ENCODE data around the gene AKR7A2.

Gene AKR7A2

DNA sequence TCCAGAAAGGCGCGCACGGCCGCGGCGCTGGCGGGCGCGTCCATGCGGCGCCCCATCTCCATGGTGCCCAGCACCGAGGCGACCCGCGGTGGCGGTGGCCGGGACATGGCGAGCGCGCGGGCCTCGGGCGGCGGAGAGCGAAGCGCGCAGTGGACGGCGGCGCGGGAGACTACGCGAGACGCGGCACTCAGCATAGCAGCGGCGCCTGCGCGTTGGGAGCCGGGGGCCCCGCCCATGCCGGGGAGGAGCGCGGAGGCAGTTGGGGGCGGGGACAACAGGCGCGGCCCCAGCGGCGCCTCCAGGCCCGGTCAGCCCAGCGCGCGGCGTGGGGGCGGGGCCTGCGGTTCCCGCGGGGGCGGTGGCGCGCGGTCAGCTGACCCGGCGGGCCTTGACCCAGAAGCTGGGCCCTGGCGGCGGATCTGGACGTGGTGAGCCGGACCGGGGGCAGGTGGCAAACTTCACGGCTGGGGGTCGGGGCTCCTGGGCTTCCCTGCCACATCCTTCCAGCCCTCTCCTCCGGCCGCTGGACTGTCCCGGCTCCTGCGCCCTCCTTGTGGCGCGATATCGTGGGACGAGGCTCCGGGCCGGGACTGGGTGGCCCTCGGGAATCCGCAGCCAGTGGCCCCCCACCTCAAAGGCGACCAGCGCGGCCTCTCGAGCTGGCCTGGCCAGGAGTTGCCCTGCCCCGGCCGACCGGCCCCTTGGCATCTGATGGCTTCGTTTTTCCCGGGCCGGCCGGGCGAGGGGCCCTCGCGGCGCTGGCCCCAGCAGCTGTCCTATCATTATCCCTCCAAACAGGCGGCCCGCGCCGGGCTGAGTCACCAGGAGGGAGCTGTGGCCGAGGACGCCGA is at the start of gene AKR7A2, which contains the start of gene SLC66A1:
Gene AKR7A2, minus strand, starts transcription at position 214 of the 851 bp plus-strand sequence. Its CDS starts 20 bp downstream, at position 194.
Gene SLC66A1, plus strand, starts transcription at position 396 of the 851 bp plus-strand sequence. CDS start 5,352 bp downstream, outside the sequence.
- peak; percentile 79 for DNase-seq (ENCODE audit: low read depth)

GRCh38 chr1:19360843-19361610 is 49.1 kb upstream of the AKR7A2 start:
- no peak for DNase-seq (ENCODE audit: low read depth)

DNA sequence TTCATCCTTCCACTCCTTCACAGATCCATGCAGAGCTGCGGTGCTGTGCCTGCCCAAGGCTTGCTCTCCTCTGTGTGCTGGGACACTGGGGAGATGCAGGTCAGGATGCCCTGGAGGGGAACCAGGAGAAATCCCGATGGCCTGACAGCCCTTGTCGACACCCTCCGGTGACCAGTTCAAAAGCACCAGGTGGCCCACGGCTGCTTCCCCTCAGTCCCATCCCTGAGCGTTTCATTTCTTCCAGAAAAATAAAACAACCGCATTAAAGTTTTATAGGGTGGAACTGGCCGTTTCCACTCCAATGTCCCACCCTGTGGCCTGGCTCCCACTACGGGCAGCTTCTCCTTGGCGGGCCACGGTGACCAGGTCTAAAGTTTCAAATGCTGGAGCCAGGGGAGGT is 48.5 kb upstream of the AKR7A2 start:
- no peak for DNase-seq (ENCODE audit: low read depth)

GRCh38 chr1:19360016-19360415 is 48.1 kb upstream of the AKR7A2 start:
- no peak for DNase-seq (ENCODE audit: low read depth)

DNA sequence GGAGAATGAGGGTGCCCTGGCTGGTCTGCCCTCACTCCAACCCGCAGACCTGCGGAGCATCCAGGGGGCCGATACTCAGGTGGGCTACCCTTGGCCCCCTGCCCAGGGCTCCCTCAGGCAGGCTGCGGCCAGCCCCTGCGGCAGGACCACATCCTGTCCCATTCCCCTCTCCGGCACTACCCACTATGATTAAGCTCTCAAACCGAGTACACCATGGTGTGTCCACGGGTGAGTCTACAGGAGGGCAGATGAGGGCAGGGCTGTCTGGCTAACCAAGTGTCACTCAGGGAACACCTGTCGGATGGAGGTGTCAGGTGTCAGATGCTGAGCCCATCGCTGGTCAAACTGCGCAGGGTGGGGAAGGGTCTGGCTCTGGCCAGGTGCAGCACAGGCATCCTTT is 47.4 kb upstream of the AKR7A2 start:
- no peak for DNase-seq (ENCODE audit: low read depth)

- DNase-seq (ENCODE audit: low read depth), result no peak
These were observed 46.8 kb upstream of the AKR7A2 start for GRCh38 chr1:19358710-19359109.

DNA sequence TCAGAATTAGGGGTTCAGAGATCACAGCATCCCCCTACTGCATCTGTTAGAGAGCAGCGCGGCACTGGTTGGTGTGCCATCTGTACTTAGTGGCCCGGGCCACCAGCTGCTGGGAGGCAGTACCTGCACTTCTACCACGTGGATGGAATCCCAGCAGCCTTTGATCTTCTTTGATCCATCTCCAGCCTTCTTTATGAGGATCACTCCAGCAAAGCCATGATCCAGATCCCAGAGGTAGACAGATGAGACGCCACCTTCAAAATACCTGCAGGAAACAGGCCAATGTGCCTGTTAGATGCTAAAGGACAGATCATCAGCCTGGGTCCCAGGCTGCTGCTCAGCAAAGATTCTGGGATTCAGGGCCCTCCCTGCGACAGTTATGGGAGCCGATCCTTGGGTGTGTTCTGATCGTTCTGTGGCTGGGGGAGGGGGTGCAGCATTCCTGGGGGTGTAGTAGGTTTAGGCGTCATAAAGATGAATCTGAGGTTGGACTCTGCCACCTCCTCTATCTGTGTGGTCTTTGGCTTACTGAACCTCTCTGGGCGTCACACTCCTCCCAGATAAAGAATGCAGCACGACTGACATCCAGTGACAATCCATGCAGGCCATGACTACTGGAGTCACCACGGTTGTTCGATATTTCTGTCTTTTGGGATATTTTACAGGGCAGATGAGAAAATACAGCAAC is 45.5 kb upstream of the AKR7A2 start:
- DNase-seq (ENCODE audit: low read depth), result no peak

DNA sequence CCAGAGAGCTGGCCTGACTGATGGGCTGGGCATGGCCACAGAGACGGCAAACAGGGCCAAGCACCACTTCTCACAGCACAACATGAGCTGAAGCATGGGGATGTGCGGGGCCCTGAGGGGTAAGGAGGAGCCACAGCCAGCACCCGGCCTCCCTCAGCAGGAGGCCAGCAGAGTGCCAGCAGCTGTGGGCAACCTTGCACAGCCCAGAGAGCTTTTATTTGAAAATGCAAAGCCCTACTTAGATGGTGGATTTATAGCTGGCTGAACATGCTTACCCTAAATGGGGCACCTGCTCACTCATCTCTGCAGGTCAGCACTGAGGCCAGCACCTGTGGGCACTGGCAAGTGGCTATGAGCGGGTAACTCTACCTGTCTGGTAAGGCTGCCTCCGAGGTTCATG is 44.3 kb upstream of the AKR7A2 start:
- DNase-seq (ENCODE audit: low read depth), result no peak

GRCh38 chr1:19354531-19354981 is 42.6 kb upstream of the AKR7A2 start:
- no peak for DNase-seq (ENCODE audit: low read depth)

- no peak for DNase-seq (ENCODE audit: low read depth)
These were observed 41.7 kb upstream of the AKR7A2 start for GRCh38 chr1:19353596-19353995.

DNA sequence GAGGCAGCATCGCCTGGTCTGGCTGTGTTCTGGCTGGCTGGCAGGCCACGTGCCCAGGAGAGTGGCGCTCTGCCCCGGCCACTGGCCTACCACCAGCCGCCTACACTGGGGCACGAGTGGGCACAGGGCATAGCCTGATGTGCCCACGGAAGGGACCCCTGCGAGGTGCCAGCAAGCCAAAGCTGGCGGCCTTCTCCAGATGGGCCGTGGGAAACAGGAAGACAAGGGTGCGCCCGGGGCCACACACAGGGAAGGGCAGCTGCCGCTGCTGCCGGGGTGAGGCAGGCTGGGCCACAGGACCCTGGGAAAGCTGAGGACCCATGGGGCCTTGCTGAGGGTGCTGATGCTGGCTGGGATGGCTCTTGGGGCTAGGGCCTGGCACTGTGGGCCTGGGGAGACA is 40.9 kb upstream of the AKR7A2 start:
- DNase-seq (ENCODE audit: low read depth), result no peak

DNA sequence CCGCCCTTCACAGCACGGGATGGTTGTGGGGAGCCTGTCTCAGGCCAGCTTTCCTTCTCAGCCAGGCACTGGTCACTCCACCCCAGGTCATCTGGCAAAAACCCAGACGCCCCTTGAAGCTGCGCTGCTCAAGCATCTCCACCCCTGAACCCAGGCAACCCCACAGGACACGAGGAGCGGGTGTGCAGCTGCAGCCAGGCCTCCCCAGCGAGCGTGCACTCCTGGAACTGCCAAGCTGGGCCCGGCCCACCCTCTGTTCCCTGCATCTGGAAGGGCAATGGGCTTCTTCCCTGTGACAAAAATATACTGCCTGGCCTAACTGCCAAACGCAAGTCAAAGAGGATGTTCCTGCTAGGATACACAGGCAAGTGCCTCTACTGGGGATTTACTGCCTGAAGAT is 39.9 kb upstream of the AKR7A2 start:
- DNase-seq (ENCODE audit: low read depth), result no peak

DNA sequence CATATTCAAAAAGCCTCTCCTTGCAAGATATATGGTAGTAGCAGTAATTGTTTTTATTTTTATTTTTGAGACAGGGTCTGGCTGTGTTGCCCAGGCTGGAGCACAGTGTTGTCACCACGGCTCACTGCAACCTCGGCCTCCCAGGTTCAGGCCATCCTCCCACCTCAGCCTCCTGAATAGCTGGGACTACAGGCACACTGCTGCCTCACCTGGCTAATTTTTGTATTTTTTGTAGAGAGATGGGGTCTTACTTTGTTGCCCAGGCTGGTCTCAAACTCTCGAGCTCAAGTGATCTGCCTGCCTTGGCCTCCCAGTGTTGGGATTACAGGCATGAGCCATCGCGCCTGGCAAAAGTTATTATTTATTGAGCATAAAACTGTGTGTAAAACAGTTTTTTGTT is 38.6 kb upstream of the AKR7A2 start:
- DNase-seq (ENCODE audit: low read depth), result no peak

DNA sequence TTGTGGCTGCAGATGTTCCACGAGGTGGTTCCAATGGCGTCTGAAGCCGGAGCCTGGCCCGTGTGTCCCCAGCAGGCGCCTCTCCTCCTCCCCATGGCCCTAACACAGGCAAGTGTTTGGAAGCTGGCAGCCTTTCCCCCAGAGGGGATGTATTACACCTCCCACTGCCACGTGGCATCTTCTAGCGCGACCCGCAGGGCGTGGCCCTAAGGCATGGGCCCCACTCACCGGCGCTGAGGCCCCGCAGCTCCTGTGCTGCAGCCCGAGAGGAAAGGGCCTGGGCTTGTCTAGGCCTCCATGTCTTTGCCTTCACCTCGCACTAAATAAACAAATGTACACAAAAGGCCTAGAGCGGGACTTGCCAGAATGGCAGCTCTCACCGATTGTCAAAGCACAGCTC is 38.1 kb upstream of the AKR7A2 start:
- DNase-seq (ENCODE audit: low read depth), result no peak

DNA sequence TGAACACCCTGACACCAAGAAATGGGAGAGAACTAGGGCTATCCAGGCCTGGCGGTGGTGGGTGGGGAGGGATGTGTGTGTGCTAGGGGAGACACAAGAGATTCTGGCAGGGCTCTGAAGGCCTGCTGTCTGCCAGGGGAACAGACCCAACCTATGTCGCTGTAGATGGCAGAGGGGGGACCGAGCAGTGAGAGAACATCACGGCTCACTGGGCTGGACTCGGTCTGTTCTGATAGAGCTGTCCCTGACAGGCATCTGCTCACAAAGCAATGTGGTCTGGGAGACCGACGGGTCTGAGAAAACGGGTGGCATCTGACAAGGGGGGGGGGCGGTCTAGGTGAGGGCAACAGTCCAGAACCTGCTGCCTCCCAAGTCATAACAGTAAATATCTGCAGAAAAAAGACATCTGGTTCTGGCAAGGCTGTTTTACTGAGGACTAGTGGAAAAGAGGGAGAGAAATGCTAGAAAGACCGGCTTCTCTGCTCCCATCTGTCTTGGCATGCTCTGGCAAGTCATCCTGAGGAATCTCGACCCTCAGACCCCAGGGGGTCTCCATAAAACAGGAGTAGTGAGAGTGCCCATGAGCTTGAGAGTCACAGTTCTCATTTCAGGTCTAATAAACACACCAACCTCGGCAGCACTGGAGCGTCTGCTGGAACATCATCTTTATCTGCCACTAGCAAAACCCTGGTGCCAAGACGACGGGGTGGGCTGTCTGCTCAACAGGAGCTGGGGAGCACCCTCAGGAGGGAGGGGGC is 36.7 kb upstream of the AKR7A2 start:
- no peak for DNase-seq (ENCODE audit: low read depth)

DNA sequence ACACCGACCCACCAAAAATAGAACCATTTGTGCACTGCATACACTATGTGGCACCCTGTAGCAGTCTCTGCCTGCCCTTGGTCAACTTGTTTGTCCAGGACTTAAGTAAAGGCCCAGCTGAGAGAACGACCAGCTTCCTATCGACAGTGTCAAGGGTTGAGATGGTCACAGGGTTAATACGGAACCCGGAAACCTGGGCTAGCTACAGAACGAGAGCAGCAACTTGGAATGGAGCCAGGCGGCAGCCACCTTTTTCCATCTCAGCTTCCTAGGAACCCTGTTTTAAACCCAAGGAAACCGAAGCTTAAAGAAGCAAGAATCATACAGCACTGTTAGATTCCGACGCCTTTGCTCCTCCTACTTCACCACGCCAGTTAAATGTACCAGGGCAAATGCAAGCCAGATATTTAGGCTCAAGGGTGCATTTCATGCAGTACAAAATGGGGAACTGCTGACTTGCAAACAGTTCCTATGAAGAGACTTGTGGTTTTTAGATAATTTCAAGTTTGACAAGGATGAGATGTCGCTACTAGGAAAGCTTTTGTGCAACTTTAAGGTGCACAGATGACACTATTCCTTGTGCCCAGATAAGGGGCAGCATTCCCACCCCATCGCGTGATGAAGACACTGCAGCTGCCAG is 35.7 kb upstream of the AKR7A2 start:
- no peak for DNase-seq (ENCODE audit: low read depth)

DNA sequence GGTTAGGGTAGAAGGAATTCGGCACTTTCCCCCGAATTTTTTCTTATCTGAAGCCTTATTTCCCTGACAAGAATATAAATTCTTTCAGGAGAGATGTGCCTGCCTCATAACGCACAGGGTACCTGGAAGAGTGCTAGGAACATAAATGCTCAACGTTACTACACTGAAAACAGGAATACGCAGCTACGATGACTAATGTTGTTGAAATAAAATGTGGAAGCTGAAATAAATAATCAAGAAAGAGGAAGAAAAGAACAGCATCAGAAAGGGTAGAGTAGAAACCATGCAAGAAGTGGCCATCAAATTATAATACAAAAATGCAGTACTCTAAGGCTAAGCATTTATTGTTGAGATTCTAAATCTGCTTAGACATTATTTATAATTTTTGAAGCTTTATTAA is 34.1 kb upstream of the AKR7A2 start:
- DNase-seq (ENCODE audit: low read depth), result no peak

GRCh38 chr1:19345391-19345790 is 33.4 kb upstream of the AKR7A2 start:
- no peak for DNase-seq (ENCODE audit: low read depth)

DNA sequence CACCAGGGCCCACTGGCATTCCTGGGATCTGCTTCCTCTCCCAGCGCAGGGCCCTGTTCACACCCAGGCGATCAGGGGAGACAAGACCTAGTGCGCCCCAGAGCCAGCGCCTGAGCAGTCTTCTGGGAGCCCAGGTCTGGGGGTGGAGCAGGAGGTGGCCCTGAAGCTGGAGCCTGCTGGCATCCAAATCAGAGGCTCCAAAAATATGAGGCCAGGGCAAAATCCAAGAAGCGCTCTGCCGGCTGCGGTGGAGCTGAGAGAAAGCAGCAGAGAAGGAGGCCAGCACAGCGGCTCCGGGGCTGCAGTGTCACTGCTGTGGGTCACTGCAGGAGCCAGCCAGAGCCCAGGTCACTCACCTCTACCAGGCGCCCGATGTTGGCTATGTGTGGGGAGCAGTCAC is 32.9 kb upstream of the AKR7A2 start:
- DNase-seq (ENCODE audit: low read depth), result no peak

DNA sequence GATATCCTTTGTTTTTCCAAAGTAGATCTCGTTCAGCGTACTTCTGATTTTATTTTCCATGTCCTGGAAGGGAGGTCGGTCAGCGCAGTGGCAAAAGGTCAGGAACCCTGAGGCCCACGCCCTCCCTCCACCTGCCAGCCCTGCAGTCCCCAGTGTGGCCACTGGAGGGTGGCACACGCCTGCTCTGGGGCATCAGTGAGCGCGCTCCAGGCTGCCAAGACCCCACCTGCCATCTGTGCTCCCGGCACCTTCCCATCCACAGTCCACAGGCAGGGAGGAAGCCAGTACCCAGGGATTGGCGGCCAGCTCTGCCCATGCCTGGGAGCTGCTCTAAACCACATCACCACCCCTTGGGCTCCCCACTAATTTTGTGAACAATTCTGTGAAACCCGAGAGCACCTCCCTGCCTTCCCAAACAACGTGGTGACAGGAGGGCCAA is 32.4 kb upstream of the AKR7A2 start:
- no peak for DNase-seq (ENCODE audit: low read depth)
